K562 (cell line): ENCODE data around the gene ZNF358. TPM values are rescaled to one million over a fixed set of nuclear protein-coding genes. Genes with fewer than 3 reads are reported as not detected.

Source experiments
- CBX1 ChIP-seq: sonication (generic); IDR thresholded peaks from 2 replicates; pipeline ENCODE4 v1.6.1; 2016; ENCODE audit warnings: antibody characterized with exemption, low read depth, mild to moderate bottlenecking
- CEBPG ChIP-seq, 3 experiments: fragments of 200-800 bp in 1 of 3; sonication (Bioruptor generic) in 1 of 3; sonication (generic) in 1 of 3; formaldehyde crosslinking in 1 of 3; IDR thresholded peaks in 2 of 3; conservative IDR thresholded peaks in 1 of 3; 2 replicates each; pipeline versions ENCODE4 v1.6.1 to v1.8.0; 2016 to 2022; ENCODE audit warnings: missing compliant biosample characterization in 2 of 3, missing genetic modification characterization in 2 of 3, mild to moderate bottlenecking in 1 of 3, missing genetic modification reagents in 1 of 3
- CHD4 ChIP-seq: fragments of 200-600 bp; sonication (generic); IDR thresholded peaks from 3 replicates; pipeline ENCODE4 v1.6.1; 2012; ENCODE audit warnings: low read depth, mild to moderate bottlenecking, mixed read lengths, low read length, inconsistent platforms; ENCODE audit not compliant: insufficient read depth, insufficient replicate concordance, poor library complexity, severe bottlenecking
- DMBX1 ChIP-seq: fragments of 250-450 bp; sonication (Bioruptor Pico); IDR thresholded peaks from 2 replicates; pipeline ENCODE4 v1.8.0; 2022; ENCODE audit warnings: inconsistent platforms, mild to moderate bottlenecking, moderate library complexity, borderline replicate concordance
- ESRRA ChIP-seq: fragments of 450-650 bp; IDR thresholded peaks from 2 replicates; pipeline ENCODE4 v1.6.1; 2014; ENCODE audit warnings: low read depth, mild to moderate bottlenecking, moderate library complexity, borderline replicate concordance
- HDAC6 ChIP-seq: IDR thresholded peaks from 2 replicates; pipeline ENCODE4 v1.6.1; 2012; ENCODE audit warnings: low read depth, mild to moderate bottlenecking, control low read depth, inconsistent platforms, low read length, moderate library complexity
- HOXB6 ChIP-seq: fragments of 250-450 bp; sonication (Bioruptor Pico); IDR thresholded peaks from 2 replicates; pipeline ENCODE4 v1.5.1; 2022; ENCODE audit warnings: mild to moderate bottlenecking, borderline replicate concordance
- LARP7 ChIP-seq: fragments of 450-650 bp; IDR thresholded peaks from 2 replicates; pipeline ENCODE4 v1.6.1; 2016
- LCOR ChIP-seq: sonication (generic); formaldehyde crosslinking; IDR thresholded peaks from 2 replicates; pipeline ENCODE4 v1.8.0; 2022; ENCODE audit warnings: mild to moderate bottlenecking, missing genetic modification reagents
- RNF219 ChIP-seq: fragments of 250-450 bp; sonication (Bioruptor Pico); IDR thresholded peaks from 2 replicates; pipeline ENCODE4 v1.5.0; 2022; ENCODE audit warnings: mild to moderate bottlenecking
- SUPT5H ChIP-seq: fragments of 450-650 bp; IDR thresholded peaks from 2 replicates; pipeline ENCODE4 v1.6.1; 2016
- TCF3 ChIP-seq: sonication (generic); formaldehyde crosslinking; IDR thresholded peaks from 2 replicates; pipeline ENCODE4 v1.4.0; 2020; ENCODE audit warnings: mild to moderate bottlenecking, missing genetic modification reagents
- ZBTB40 ChIP-seq, 2 experiments: fragments of 450-650 bp in 1 of 2; sonication (generic) in 1 of 2; formaldehyde crosslinking in 1 of 2; IDR thresholded peaks; 2 replicates each; pipeline versions ENCODE4 v1.7.1 to v1.9.0; 2016 to 2022; ENCODE audit warnings: inconsistent platforms in 1 of 2, mild to moderate bottlenecking in 1 of 2, missing genetic modification reagents in 1 of 2
- ZEB2 ChIP-seq: fragments of 450-650 bp; IDR thresholded peaks from 2 replicates; pipeline ENCODE4 v1.6.1; 2016
- ZFP36 ChIP-seq: fragments of 150-350 bp; IDR thresholded peaks from 2 replicates; pipeline ENCODE4 v1.6.1; 2018; ENCODE audit warnings: low read length, low read depth; ENCODE audit not compliant: partially characterized antibody
- ZNF717 ChIP-seq: fragments of 250-450 bp; sonication (Bioruptor Pico); IDR thresholded peaks from 2 replicates; pipeline ENCODE4 v1.5.0; 2021
- polyA plus RNA-seq, 8 experiments: library from polyadenylated mRNA; depleted of rRNA in 4 of 8; stranded (reverse) in 5 of 8; unstranded in 3 of 8; fragments of >200 nt; fragmentation: Nextera tagmentation in 2 of 8; fragmentation: Illumina TruSeq in 1 of 8; extraction: Ambion mirVana in 2 of 8; extraction: Trizol in 1 of 8; gene quantifications; 2 replicates each; pipeline versions ENCODE4 v1.2.1 to v1.2.3, GENCODE V29; 2011 to 2014; ENCODE audit warnings: inconsistent platforms in 1 of 8, missing spikeins in 1 of 8
- total RNA-seq, 7 experiments: library from RNA; depleted of rRNA in 6 of 7; stranded (reverse); fragments of >200 nt in 6 of 7; fragmentation: Illumina TruSeq in 2 of 7; extraction: Trizol in 2 of 7; gene quantifications; 2 replicates each; pipeline versions ENCODE4 v1.2.1 to v1.2.3, GENCODE V29; 2011 to 2021; ENCODE audit warnings: low replicate concordance in 1 of 7

ZNF358 gene
- total and polyA plus RNA-seq, 9 of the 15 experiments (the other 6 are each of a cell fraction or from before 2014, with no cell fraction given): 0.04 to 17.2 (median 4.9) TPM

DNA sequence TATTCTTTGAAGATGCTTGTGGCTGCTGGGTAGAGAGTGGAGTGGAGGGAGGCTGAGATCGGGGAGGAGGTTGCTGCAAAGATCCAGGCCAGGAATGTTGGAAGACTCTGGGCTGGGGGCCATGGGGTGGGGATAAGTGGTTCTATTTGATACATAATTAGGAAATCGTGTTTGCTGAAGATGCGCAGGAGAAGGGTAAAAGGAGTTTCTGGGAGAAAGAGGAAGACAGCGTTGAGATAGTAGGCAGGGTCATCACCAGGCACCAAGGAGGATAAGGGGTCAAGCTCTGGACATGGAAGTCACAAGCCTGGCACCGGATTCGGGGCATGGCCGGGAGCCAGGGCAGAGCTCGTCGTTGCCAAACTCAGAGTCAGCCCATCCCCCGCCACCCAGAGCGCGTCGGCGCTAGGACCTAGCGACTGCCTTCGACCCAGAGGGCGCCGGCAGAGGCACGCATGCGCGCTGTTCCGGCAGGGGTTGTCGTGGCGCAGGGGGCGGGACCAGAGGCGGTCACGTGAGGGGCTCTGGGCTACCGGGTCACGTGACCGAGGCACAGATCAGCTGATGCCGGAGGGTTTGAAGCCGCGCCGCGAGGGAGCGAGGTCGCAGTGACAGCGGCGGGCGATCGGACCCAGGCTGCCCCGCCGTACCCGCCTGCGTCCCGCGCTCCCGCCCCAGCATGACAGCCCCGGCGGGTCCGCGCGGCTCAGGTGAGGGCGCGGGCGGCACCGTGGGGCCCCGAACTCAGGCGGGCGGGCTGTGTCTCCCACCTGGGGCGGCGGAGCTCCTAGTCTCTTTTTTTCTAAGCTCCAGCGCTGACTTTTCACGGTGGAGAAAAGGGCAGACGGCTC is 6.4 kb downstream of the ZNF358 start, which contains the start of gene MCOLN1 (continued):
- no peak for TF ChIP-seq ZBTB40 (IDR thresholded peaks at IDR 0.05)
- no peak for TF ChIP-seq ZBTB40 (CRISPR knock-in tag; IDR thresholded peaks at IDR 0.05)
- no peak for TF ChIP-seq RNF219 (CRISPR knock-in tag)
- TF ChIP-seq ZEB2: no peak
- TF ChIP-seq TCF3 (CRISPR knock-in tag): peak; percentile 27; the same call in 1 of the 2 replicates
- TF ChIP-seq CEBPG (CRISPR knock-in tag; IDR thresholded peaks at IDR 0.05): peak; percentile 43; the same call in 1 of the 2 replicates
- TF ChIP-seq CEBPG (tag; conservative IDR thresholded peaks at IDR 0.05 in 1 of 2, IDR thresholded peaks at IDR 0.05 in 1 of 2): no peak
- no peak for TF ChIP-seq HDAC6
- no peak for TF ChIP-seq ZNF717 (CRISPR knock-in tag)
- peak; percentile 97 for TF ChIP-seq CBX1
- peak; percentile 74 for TF ChIP-seq ESRRA
- no peak for TF ChIP-seq DMBX1
- TF ChIP-seq CHD4: no peak
- no peak for TF ChIP-seq ZFP36
- TF ChIP-seq LCOR (CRISPR knock-in tag): 0 out of 2 replicates have a peak, but pooled peaks have one; percentile 48
- no peak for TF ChIP-seq HOXB6
- 0 out of 2 replicates have a peak, but pooled peaks have one; percentile 87 for TF ChIP-seq LARP7
- no peak; the same call in 1 of the 2 replicates for TF ChIP-seq SUPT5H
